ENCODE measurements around the gene TMEFF2.

Gene TMEFF2

GRCh38 chr2:191936882-191937405 is 257.8 kb downstream of the TMEFF2 start:
- TF ChIP-seq POLR2AphosphoS5 (IDR thresholded peaks at IDR 0.05; ENCODE audit: low read depth, low read length): no peak
- no peak for TF ChIP-seq TAF1 (IDR thresholded peaks at IDR 0.05; ENCODE audit: borderline replicate concordance, low read depth, low read length)
- TF ChIP-seq POLR2A (IDR thresholded peaks at IDR 0.05; ENCODE audit: low read depth, low read length): no peak
- DNase-seq (ENCODE audit: insufficient read length) (no peak), FAIRE-seq (no peak)

- FAIRE-seq (peak; percentile 36), DNase-seq (ENCODE audit: insufficient read length) (no peak)
- TF ChIP-seq POLR2AphosphoS5 (IDR thresholded peaks at IDR 0.05; ENCODE audit: low read depth, low read length) (no peak), TAF1 (IDR thresholded peaks at IDR 0.05; ENCODE audit: borderline replicate concordance, low read depth, low read length) (no peak), POLR2A (IDR thresholded peaks at IDR 0.05; ENCODE audit: low read depth, low read length) (no peak)
Measured at GRCh38 chr2:191935247-191935646, 259.5 kb downstream of the TMEFF2 start.

- no peak for DNase-seq (ENCODE audit: insufficient read length)
- TF ChIP-seq POLR2AphosphoS5 (IDR thresholded peaks at IDR 0.05; ENCODE audit: low read depth, low read length): no peak
- FAIRE-seq: peak; percentile 99
Measured at GRCh38 chr2:191933307-191934105, 261.2 kb downstream of the TMEFF2 start.

GRCh38 chr2:191932286-191932685 is 262.4 kb downstream of the TMEFF2 start:
- FAIRE-seq (peak; percentile 9), DNase-seq (ENCODE audit: insufficient read length) (no peak)
- no peak for TF ChIP-seq POLR2A (IDR thresholded peaks at IDR 0.05; ENCODE audit: low read depth, low read length)

GRCh38 chr2:191931329-191931728 is 263.4 kb downstream of the TMEFF2 start:
- TF ChIP-seq TAF1 (IDR thresholded peaks at IDR 0.05; ENCODE audit: borderline replicate concordance, low read depth, low read length) (no peak), POLR2AphosphoS5 (IDR thresholded peaks at IDR 0.05; ENCODE audit: low read depth, low read length) (no peak), POLR2A (IDR thresholded peaks at IDR 0.05; ENCODE audit: low read depth, low read length) (no peak)
- DNase-seq (ENCODE audit: insufficient read length) (no peak), FAIRE-seq (peak; percentile 64)

- no peak for TF ChIP-seq POLR2AphosphoS5 (IDR thresholded peaks at IDR 0.05; ENCODE audit: low read depth, low read length)
- TF ChIP-seq TAF1 (IDR thresholded peaks at IDR 0.05; ENCODE audit: borderline replicate concordance, low read depth, low read length): no peak
- TF ChIP-seq POLR2A (IDR thresholded peaks at IDR 0.05; ENCODE audit: low read depth, low read length): no peak
- FAIRE-seq: no peak
- DNase-seq (ENCODE audit: insufficient read length): no peak
Measured at GRCh38 chr2:191930205-191930604, 264.5 kb downstream of the TMEFF2 start.

GRCh38 chr2:191929288-191929687 is 265.4 kb downstream of the TMEFF2 start:
- FAIRE-seq (no peak), DNase-seq (ENCODE audit: insufficient read length) (no peak)
- TF ChIP-seq POLR2AphosphoS5 (IDR thresholded peaks at IDR 0.05; ENCODE audit: low read depth, low read length): no peak
- TF ChIP-seq TAF1 (IDR thresholded peaks at IDR 0.05; ENCODE audit: borderline replicate concordance, low read depth, low read length): no peak
- TF ChIP-seq POLR2A (IDR thresholded peaks at IDR 0.05; ENCODE audit: low read depth, low read length): no peak

GRCh38 chr2:191927991-191928390 is 266.7 kb downstream of the TMEFF2 start:
- no peak for DNase-seq (ENCODE audit: insufficient read length)
- FAIRE-seq: peak; percentile 64
- TF ChIP-seq POLR2A (IDR thresholded peaks at IDR 0.05; ENCODE audit: low read depth, low read length) (no peak), TAF1 (IDR thresholded peaks at IDR 0.05; ENCODE audit: borderline replicate concordance, low read depth, low read length) (no peak), POLR2AphosphoS5 (IDR thresholded peaks at IDR 0.05; ENCODE audit: low read depth, low read length) (no peak)

- DNase-seq (ENCODE audit: insufficient read length): no peak
- TF ChIP-seq POLR2AphosphoS5 (IDR thresholded peaks at IDR 0.05; ENCODE audit: low read depth, low read length) (no peak), POLR2A (IDR thresholded peaks at IDR 0.05; ENCODE audit: low read depth, low read length) (no peak), TAF1 (IDR thresholded peaks at IDR 0.05; ENCODE audit: borderline replicate concordance, low read depth, low read length) (no peak)
- FAIRE-seq: no peak
Measured at GRCh38 chr2:191927319-191927867, 267.3 kb downstream of the TMEFF2 start.

- TF ChIP-seq POLR2AphosphoS5 (IDR thresholded peaks at IDR 0.05; ENCODE audit: low read depth, low read length): no peak
- no peak for TF ChIP-seq POLR2A (IDR thresholded peaks at IDR 0.05; ENCODE audit: low read depth, low read length)
- TF ChIP-seq TAF1 (IDR thresholded peaks at IDR 0.05; ENCODE audit: borderline replicate concordance, low read depth, low read length): no peak
- DNase-seq (ENCODE audit: insufficient read length) (no peak), FAIRE-seq (peak; percentile 62)
Measured at GRCh38 chr2:191926671-191927070, 268.1 kb downstream of the TMEFF2 start.

- no peak for DNase-seq (ENCODE audit: insufficient read length)
- no peak for FAIRE-seq
- no peak for TF ChIP-seq TAF1 (IDR thresholded peaks at IDR 0.05; ENCODE audit: borderline replicate concordance, low read depth, low read length)
- no peak for TF ChIP-seq POLR2AphosphoS5 (IDR thresholded peaks at IDR 0.05; ENCODE audit: low read depth, low read length)
Measured at GRCh38 chr2:191923652-191923997, 271.1 kb downstream of the TMEFF2 start.
